Sciatic nerve (tissue), 2 donors: ENCODE measurements around the gene HTRA1. TPM values are rescaled to one million over a fixed set of nuclear protein-coding genes. Genes with fewer than 3 reads are reported as not detected.

Experiments
- ATAC-seq: fragments of 200-7000 bp; cut with Tn5 transposase; one replicate; pipeline ENCODE4 v1.9.1; 2020; ENCODE audit warnings: mild to moderate bottlenecking, moderate library complexity
- DNase-seq: peaks from one replicate; pipeline ENCODE4 v3.0.0-alpha.2; 2020; ENCODE audit warnings: low spot score
- intact Hi-C: fragments of 100-400 bp; cut with DNase I; formaldehyde crosslinking; loops from one replicate; pipeline ENCODE4 v1.14.2; 2022
- total RNA-seq: library from RNA; stranded (reverse); fragmentation: NEBNext Ultra II Directional; extraction: Animal tissue kit (Norgen Biotek cat#: 25700); gene quantifications from one replicate; pipeline ENCODE4 v1.2.1, GENCODE V29; 2021
- donor health status: DM: no; HTN: no; CAD: no.
- donor health status: DM: no; HTN: no; CAD: no.

HTRA1 gene
- total RNA-seq, 1 donor from 2014 or later, result 123 TPM

GRCh38 chr10:122507616-122508015 is 46.3 kb downstream of the HTRA1 start:
- DNase-seq, result no peak
- intact Hi-C loops, result no loop called here
- ATAC-seq, result peak; percentile 30

DNA sequence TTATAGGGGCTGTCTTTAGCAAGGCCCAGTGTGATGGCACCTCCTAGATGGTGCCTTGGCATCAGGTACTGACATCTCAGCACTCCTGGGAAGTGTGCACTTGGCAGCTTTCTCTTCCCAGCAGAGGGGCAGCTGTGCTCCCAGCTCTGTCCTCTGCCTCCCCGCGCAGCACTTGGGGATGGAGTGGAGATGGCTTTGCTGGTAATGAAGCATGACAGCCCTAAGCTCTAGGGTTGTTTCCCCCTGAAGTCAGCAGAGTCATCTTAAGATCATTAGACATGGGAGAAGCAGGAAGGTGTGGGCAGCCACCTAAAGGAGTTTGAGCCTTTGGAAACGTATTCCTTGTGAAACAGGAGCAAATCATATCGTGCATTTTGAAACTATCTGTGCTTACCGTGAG is 46.7 kb downstream of the HTRA1 start:
- DNase-seq (no peak), ATAC-seq (no peak)
- intact Hi-C loops, result no loop called here

DNA sequence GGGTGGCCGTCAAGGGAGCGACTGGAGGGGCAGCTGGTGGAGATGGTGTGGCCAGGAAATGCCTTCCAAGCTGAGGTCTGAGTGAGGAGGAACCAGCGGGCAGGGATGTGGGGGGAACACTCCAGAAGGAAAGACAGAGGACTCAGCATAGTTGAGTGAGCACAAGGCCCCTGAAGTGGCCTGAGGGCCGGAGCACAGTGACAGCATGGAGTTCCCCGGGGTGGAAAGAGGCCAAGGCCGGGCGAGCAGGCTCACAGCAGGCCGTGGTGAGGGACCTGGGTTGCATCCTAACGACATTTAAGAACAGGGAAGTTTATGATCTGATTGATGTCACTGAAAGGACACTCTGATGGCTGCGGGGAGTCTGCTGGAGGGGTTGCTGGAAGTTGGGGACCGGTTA is 48.0 kb downstream of the HTRA1 start:
- no peak for ATAC-seq
- DNase-seq, result no peak
- intact Hi-C loops, result no loop called here

GRCh38 chr10:122510326-122510725 is 49.0 kb downstream of the HTRA1 start:
- intact Hi-C loops, result no loop called here
- DNase-seq (no peak), ATAC-seq (no peak)

GRCh38 chr10:122510736-122511135 is 49.4 kb downstream of the HTRA1 start:
- ATAC-seq (no peak), DNase-seq (no peak)

DNA sequence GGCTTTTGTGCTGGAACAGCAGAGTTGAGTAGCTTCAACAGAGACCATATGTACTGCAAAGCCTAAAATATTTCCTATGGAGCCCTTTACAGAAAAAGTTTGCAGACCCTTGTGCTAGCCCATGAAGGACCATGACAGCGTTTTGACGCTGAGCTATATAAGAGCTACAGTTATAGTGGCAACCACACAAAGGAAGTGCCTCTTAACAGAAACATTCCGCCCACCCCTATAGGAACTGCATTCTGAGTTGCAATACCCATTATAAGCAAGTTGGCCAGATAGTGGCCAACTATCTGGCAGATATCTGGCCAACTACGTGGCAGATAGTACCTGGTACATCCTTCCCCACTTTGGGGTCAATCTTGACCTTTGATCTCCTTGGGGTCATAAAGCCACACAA is 51.7 kb downstream of the HTRA1 start:
- no peak for DNase-seq
- intact Hi-C loops, result no loop called here
- no peak for ATAC-seq

More at GRCh38 chr10:122510736-122511135, 49.4 kb downstream of the HTRA1 start:
- intact Hi-C loops, result no loop called here

DNA sequence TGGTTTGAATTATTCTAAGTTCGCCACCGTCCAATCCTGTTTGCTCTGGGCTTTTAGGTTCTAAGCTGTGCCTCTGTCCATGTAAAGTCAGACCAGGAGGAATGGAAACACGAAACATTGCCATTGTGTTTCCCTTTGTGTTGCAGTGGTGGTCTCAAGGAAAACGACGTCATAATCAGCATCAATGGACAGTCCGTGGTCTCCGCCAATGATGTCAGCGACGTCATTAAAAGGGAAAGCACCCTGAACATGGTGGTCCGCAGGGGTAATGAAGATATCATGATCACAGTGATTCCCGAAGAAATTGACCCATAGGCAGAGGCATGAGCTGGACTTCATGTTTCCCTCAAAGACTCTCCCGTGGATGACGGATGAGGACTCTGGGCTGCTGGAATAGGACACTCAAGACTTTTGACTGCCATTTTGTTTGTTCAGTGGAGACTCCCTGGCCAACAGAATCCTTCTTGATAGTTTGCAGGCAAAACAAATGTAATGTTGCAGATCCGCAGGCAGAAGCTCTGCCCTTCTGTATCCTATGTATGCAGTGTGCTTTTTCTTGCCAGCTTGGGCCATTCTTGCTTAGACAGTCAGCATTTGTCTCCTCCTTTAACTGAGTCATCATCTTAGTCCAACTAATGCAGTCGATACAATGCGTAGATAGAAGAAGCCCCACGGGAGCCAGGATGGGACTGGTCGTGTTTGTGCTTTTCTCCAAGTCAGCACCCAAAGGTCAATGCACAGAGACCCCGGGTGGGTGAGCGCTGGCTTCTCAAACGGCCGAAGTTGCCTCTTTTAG is 52.9 kb downstream of the HTRA1 start:
- intact Hi-C loops, result no loop called here
- no peak for DNase-seq
- ATAC-seq, result no peak

DNA sequence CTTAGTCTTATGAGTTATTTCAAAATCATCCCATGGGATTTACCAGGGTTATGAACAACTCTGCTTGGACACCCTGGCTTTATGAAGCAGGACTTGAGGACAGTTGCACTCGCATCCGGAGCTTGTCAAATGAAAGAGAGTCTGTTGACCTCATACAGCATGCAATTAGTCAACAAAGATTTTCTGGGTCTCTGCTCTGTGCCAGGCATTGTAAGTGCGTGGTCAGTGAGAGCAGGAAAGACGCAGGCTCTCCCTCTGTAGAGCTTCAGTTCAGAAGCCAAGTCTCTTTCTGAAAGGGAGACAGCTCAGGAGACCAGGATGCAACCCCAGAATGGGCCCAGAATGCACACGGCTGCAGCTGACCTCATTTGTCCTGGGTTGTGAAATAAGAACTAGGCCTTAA is 53.7 kb downstream of the HTRA1 start:
- DNase-seq, result no peak
- intact Hi-C loops, result no loop called here
- ATAC-seq, result peak; percentile 38

DNA sequence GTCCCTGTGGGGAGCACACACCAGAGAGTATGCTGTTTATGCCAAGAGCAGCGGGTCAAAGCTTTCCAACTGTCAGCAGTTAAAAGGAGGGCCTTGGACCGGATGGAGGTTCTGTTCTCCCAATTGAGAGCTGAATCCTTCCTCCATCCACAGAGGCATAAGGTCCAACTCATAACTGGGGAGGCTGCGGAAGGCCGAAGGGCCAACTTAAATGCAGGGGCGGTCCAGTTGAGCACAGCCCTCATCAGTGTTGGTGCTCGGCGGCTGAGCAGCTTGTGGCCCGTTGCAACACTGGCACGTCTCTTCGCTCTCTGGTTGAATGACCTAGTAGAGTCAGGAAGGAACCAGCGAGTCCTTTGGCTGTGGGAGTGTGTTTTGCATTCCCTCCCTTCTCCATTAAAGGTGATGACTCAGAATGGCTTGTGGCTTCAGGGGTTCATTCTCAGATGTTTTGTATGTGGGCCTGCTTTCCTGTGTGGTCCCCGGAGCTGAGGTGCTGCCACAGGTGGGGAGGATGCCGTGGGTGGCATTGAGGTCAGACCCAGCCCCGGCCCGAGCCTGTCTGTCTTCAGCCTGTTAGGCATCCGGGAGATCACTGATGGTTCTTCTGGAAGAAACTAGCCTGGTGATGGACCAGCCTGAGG is 54.4 kb downstream of the HTRA1 start:
- ATAC-seq (peak; percentile 16), DNase-seq (no peak)
- intact Hi-C loops, result no loop called here

DNA sequence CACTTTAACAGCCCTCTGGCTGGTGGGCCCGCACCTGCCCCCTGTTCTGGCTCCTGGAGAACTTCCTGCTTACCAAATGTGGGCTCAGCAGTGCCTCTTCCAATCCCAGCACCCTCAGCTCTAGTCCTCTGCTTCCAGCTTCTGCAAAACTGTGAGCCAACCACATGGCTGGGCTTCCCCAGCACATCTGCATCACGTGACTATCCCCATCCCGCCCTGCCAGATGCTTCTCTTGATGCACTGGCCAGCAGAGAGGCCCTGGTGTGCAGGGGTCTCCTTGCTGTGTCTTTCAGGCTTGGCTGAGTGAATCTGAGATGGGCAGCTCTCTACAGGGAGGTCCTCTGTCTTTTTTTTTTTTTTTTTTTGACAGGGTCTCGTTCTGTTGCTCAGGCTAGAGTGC is 55.4 kb downstream of the HTRA1 start:
- DNase-seq, result no peak
- intact Hi-C loops, result no loop called here
- no peak for ATAC-seq

DNA sequence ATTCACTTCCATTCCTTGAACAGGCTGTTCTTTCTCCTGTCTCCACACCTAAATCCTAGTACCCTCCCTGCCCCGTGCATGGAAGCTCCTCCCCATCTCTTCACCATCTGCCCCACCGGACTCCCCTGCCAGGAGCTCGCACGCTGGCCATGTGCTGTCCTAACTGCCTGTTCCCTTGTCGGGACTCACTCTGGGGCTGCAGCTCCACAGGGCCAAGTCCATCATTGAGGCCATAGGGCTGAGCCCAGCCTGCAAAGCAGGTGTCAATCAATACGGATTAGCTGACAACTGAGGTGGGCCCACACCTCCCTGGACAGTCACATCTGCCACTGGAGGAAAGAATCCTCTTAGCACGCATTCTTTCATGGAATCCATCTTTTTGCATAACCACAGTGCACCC is 57.8 kb downstream of the HTRA1 start:
- DNase-seq (no peak), ATAC-seq (no peak)
- intact Hi-C loops, result no loop called here

DNA sequence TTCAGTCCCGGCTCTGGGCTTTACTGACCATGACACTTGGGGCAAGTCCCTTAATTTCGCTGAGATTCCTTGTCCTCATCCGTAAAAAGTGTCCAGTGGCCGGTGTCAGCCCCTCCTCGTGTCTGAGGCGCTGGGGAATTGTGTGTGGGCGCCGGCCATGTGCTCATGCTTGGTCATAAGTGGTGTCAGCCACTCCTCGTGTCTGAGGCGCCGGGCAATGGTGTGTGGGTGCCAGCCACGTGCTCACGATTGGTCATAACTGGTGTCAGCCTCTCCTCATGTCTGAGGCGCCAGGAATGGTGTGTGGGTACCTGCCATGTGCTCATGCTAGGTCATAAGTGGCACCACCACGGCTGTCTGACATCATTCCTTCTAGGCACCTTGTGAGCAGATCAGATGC is 58.5 kb downstream of the HTRA1 start:
- intact Hi-C loops, result no loop called here
- ATAC-seq (no peak), DNase-seq (no peak)

- intact Hi-C loops, result no loop called here
- no peak for ATAC-seq
- no peak for DNase-seq
These were observed 59.7 kb downstream of the HTRA1 start for GRCh38 chr10:122521011-122521410.

DNA sequence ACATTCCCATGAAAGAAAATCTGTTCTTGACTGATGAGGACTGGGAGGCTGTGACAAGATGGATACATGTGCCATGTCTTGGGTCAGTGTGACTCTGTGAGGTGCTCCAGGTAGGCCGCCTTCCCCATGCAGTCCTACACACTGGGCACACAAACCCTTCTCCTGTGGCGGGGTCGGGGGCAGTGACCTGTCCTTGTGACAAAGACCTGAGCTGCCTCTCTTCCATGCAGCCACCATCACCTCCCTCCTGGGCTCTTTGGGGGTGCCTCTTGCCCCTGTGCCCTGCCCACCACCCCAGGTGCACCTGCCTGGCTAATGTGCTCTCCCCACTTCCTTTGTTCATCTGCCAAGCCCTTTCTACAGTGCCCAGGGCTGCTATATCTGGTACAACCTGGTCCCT is 63.5 kb downstream of the HTRA1 start:
- DNase-seq, result no peak
- intact Hi-C loops, result no loop called here
- ATAC-seq, result no peak

- intact Hi-C loops, result no loop called here
- DNase-seq, result no peak
- no peak for ATAC-seq
These were observed 64.4 kb downstream of the HTRA1 start for GRCh38 chr10:122525788-122526187.

DNA sequence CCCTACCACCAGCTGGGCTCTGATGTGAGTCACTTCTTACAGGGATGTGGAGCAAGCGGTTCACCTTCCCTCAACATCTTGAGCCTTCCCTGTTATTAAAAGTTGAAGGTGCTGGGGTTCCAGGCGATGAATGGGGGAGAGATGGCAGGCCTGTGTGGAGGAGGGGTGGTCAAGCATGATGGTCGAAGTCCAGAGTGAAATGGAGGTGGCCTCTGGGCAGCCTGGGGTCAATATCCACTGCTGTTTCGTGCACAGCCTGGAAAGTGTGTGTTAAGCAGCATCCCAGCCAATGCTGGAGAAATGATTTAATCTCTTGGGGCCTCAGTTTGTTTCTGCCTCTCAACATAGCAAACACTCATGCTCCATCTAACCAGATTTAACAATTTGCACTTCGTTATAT is 65.5 kb downstream of the HTRA1 start:
- intact Hi-C loops, result no loop called here
- ATAC-seq (no peak), DNase-seq (no peak)

DNA sequence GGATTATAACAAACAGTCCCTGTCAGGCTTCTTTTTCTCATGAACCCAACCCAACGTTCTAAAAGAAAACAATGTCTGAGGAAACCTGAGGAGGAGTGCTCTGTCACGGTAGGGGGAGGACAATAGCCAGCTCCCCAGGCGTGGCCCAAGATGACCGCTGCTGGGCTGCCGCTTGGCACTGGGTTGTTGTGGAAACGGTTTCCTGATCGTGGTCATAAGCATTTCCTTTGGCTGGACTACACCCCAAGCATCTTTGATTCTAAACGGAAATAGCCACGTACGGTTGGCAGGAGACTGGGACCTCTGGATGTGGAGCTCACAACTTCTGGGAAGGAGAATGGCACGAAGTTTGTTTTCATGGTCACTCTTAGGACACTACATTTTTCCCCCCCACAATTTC is 68.8 kb downstream of the HTRA1 start:
- DNase-seq (no peak), ATAC-seq (no peak)
- intact Hi-C loops, result no loop called here

DNA sequence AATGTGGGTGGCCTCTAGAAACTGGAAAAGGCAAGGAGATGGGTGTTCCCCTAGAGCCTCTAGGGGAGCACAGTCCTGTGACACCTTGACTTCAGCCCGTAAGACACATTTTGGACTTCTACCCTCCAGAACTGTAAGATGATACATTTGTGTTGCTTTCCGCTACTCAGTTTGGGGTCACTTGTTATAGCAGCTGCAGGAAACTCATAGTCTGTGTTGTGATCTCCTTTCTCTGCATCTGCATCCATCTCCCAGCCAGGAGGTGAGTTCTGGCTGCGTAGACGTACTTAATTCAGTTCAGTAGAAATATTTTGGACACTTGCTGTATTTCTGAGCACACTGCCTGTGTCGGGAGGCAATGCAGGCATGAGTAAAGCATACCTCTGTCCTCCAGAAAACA is 69.9 kb downstream of the HTRA1 start:
- intact Hi-C loops, result no loop called here
- ATAC-seq (no peak), DNase-seq (no peak)

DNA sequence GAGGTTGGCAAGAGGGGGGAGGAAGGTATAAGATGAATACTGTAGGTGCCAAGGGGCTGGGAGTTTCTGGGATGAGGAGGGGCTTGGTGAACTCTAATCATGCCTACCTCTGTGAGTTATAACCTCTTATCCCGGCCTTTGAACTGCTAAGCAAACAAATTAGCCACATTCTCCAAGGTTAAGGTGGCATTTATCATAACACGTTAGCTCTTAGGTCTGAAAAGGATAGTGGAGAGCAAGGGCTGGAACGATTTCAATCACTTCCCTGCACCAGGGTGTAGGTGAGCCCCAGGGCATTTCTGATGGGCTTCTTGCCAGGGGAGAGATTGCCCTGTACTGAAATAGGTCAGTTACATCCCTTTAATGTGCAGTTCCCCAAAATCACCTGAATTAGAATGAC is 70.6 kb downstream of the HTRA1 start:
- intact Hi-C loops, result no loop called here
- no peak for ATAC-seq
- no peak for DNase-seq

- no peak for ATAC-seq
- intact Hi-C loops, result no loop called here
These were observed 71.4 kb downstream of the HTRA1 start for GRCh38 chr10:122532601-122533296.

More at GRCh38 chr10:122532601-122533296, 71.4 kb downstream of the HTRA1 start:
- no peak for DNase-seq
